ENCODE data around the gene MAPKAP1. TPM values are rescaled to one million over a fixed set of nuclear protein-coding genes. Genes with fewer than 3 reads are reported as not detected.

Gene MAPKAP1
- total RNA-seq, 1 donor from 2014 or later, result 84.9 TPM

- no peaks in the 10 kb centered on the region for H3K4me1 Mint-ChIP-seq
- no peaks in the 10 kb centered on the region for H3K9me3 Mint-ChIP-seq
- intact Hi-C loops (cut with micrococcal nuclease), result no loop called here
- ChIA-PET POLR2A (no interaction called here), CTCF (no interaction called here)
- TF ChIP-seq, protein P1, sequence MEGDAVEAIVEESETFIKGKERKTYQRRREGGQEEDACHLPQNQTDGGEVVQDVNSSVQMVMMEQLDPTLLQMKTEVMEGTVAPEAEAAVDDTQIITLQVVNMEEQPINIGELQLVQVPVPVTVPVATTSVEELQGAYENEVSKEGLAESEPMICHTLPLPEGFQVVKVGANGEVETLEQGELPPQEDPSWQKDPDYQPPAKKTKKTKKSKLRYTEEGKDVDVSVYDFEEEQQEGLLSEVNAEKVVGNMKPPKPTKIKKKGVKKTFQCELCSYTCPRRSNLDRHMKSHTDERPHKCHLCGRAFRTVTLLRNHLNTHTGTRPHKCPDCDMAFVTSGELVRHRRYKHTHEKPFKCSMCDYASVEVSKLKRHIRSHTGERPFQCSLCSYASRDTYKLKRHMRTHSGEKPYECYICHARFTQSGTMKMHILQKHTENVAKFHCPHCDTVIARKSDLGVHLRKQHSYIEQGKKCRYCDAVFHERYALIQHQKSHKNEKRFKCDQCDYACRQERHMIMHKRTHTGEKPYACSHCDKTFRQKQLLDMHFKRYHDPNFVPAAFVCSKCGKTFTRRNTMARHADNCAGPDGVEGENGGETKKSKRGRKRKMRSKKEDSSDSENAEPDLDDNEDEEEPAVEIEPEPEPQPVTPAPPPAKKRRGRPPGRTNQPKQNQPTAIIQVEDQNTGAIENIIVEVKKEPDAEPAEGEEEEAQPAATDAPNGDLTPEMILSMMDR (IDR thresholded peaks at IDR 0.05), result no peak
- DNase-seq (no peak), ATAC-seq (ENCODE audit: low read depth) (no peak)
- H3K27ac Mint-ChIP-seq, result no peak overlapping the region
- peaks cover 54% of the 10 kb centered on the region for H3K36me3 Mint-ChIP-seq (ENCODE audit: low read depth)
- no peak overlapping the region for H3K4me3 Mint-ChIP-seq
- no peaks in the 10 kb centered on the region for H3K27me3 Mint-ChIP-seq
These were observed 242.2 kb downstream of the MAPKAP1 start for GRCh38 chr9:125464591-125465385.

DNA sequence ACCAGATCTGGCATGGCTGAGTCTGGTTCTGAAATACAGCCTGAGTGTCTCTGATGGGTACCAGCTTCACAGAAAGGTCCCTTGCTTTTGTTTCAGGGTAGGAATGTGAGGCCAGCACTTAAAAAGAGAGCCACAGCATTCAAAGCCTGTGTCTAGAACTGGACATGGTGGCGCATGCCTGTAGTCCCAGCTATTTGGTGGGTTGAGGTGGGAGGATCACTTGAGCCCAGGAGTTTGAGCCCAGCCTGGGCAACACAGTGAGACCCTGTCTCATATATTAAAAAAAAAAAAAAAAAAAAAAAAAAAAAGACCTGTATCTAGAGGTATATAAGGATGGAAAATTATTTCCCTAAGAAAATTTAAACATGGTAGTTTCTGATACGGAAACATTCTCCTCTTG is 243.1 kb downstream of the MAPKAP1 start:
- Mint-ChIP-seq H3K36me3 (ENCODE audit: low read depth) (peaks cover 56% of the 10 kb centered on the region), H3K27ac (no peak overlapping the region), H3K9me3 (no peaks in the 10 kb centered on the region), H3K4me1 (no peaks in the 10 kb centered on the region), H3K4me3 (no peak overlapping the region), H3K27me3 (no peaks in the 10 kb centered on the region)
- DNase-seq (no peak), ATAC-seq (ENCODE audit: low read depth) (no peak)
- TF ChIP-seq, protein P1 (IDR thresholded peaks at IDR 0.05), result no peak
- ChIA-PET POLR2A (no interaction called here), CTCF (no interaction called here)
- intact Hi-C loops (cut with micrococcal nuclease), result no loop called here

GRCh38 chr9:125462861-125463291 is 244.1 kb downstream of the MAPKAP1 start:
- no peak for ATAC-seq (ENCODE audit: low read depth)
- POLR2A ChIA-PET, result no interaction called here
- peaks cover 52% of the 10 kb centered on the region for H3K36me3 Mint-ChIP-seq (ENCODE audit: low read depth)
- no peaks in the 10 kb centered on the region for H3K4me1 Mint-ChIP-seq
- no peaks in the 10 kb centered on the region for H3K27me3 Mint-ChIP-seq
- H3K4me3 Mint-ChIP-seq, result no peak overlapping the region
- DNase-seq, result no peak
- intact Hi-C loops (cut with micrococcal nuclease), result no loop called here
- TF ChIP-seq, protein P1 (IDR thresholded peaks at IDR 0.05), result no peak
- CTCF ChIA-PET, result no interaction called here
- peaks cover 3% of the 10 kb centered on the region for H3K9me3 Mint-ChIP-seq
- no peak overlapping the region for H3K27ac Mint-ChIP-seq

DNA sequence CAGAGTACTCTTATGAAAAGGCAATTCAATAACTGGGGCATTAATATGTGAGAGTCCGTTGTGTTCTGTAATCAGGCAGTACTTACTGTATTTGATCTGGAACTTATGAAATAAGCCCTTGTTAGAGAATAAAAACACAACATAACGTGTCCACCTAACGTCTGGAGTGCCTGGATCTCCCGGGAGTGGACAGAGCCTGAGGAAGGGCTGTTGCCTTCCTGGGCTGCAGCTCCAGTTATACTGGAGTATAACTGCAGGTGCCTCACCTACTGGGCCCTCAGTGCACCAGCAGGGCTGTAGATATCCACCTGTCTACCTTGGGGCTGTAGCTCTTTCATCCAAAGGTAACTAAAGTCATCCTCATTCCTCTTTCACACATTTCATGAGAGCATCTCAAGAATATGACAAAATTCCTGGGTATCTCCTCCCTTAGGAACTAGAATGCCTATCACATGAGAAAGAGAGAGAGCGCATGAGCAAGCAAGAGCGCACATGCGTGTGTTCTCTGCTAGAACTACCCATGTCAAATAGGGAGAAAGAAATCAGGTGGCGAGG is 245.3 kb downstream of the MAPKAP1 start:
- Mint-ChIP-seq H3K36me3 (ENCODE audit: low read depth) (peaks cover 52% of the 10 kb centered on the region), H3K27me3 (no peaks in the 10 kb centered on the region), H3K4me1 (no peaks in the 10 kb centered on the region), H3K4me3 (no peak overlapping the region), H3K27ac (no peak overlapping the region), H3K9me3 (peaks cover 5% of the 10 kb centered on the region)
- ChIA-PET POLR2A (no interaction called here), CTCF (no interaction called here)
- ATAC-seq (ENCODE audit: low read depth) (no peak), DNase-seq (no peak)
- TF ChIP-seq, protein P1 (IDR thresholded peaks at IDR 0.05), result no peak
- intact Hi-C loops (cut with micrococcal nuclease), result no loop called here

DNA sequence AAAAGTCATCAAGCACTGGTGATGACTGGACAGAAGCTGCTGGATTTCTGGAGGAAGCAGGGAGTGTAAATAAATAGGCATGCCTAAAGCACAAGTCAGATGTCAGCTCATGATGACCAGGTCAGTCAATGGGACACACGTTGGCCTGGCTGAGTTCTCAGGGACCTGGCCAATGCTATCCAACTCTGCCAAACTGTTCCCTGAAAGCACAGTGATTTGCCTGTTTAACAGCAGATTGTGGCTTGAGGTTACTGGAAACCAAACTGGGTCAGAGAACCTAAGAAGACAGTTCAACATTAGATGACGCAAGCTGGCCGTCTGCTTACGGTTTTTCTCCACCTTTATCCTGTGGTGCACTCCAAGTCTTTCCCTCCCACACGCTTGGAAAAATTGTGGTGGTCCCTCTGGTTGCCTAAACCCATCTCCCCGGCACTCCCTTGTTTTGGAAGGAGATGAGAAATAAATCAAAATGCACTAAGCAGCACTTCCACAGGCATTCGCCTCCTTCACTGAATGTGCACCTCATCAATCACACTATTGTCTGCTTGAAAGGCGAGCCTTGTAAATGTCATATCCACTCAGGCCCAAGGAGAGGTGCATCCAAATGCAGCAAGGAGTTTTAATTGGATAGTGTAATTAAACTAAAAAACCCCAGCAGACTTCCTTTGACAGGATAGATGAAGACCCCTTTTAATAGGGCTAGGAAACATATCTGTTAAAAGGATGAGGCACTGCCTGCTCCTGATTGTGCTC is 245.9 kb downstream of the MAPKAP1 start:
- no peak for ATAC-seq (ENCODE audit: low read depth)
- H3K27me3 Mint-ChIP-seq, result no peaks in the 10 kb centered on the region
- H3K36me3 Mint-ChIP-seq (ENCODE audit: low read depth), result peaks cover 59% of the 10 kb centered on the region
- POLR2A ChIA-PET, result no interaction called here
- intact Hi-C loops (cut with micrococcal nuclease), result no loop called here
- DNase-seq, result no peak
- no peaks in the 10 kb centered on the region for H3K4me1 Mint-ChIP-seq
- no peak overlapping the region for H3K27ac Mint-ChIP-seq
- TF ChIP-seq, protein P1 (IDR thresholded peaks at IDR 0.05), result no peak
- H3K4me3 Mint-ChIP-seq, result no peak overlapping the region
- peaks cover 10% of the 10 kb centered on the region for H3K9me3 Mint-ChIP-seq
- CTCF ChIA-PET, result no interaction called here
